ENCODE results near the gene ADAM19.

The ADAM19 gene, protein sequence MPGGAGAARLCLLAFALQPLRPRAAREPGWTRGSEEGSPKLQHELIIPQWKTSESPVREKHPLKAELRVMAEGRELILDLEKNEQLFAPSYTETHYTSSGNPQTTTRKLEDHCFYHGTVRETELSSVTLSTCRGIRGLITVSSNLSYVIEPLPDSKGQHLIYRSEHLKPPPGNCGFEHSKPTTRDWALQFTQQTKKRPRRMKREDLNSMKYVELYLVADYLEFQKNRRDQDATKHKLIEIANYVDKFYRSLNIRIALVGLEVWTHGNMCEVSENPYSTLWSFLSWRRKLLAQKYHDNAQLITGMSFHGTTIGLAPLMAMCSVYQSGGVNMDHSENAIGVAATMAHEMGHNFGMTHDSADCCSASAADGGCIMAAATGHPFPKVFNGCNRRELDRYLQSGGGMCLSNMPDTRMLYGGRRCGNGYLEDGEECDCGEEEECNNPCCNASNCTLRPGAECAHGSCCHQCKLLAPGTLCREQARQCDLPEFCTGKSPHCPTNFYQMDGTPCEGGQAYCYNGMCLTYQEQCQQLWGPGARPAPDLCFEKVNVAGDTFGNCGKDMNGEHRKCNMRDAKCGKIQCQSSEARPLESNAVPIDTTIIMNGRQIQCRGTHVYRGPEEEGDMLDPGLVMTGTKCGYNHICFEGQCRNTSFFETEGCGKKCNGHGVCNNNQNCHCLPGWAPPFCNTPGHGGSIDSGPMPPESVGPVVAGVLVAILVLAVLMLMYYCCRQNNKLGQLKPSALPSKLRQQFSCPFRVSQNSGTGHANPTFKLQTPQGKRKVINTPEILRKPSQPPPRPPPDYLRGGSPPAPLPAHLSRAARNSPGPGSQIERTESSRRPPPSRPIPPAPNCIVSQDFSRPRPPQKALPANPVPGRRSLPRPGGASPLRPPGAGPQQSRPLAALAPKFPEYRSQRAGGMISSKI

DNA sequence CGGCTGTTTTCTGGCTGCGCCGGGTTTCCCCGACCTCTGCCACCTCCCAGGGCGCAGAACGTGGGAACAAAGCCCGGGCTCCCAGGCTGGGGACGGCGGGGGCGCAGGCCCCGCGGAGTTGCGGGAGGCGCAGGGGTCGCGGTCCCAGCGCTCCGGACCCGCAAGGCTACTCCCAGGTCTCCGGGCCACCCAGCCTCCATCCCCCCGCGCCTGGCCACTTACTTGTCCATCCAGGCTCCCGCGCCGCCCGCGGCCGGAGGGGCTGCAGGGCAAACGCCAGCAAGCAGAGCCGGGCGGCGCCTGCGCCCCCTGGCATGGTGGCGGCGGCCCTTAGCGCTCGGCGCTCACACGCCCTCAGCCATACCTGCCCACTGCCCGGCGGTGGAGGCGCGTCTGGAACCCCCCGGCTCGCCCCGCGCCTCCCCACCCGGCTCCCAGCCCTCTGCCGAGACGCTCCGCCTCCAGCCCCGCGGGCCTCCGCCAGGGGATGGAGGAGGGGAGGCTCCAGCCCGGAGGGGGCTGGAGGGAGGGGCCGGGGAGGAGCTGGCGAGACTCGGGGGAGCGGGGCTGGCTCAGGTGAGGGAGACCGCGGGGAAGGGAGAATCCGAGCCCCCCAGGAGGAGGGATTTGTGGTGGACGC lies at the start of gene ADAM19:
Gene ADAM19 (minus strand): TSS at position 395 of the 640 bp plus-strand sequence. CDS start 79 bp downstream, at position 316.
- no peaks in the 10 kb centered on the region for H3K9me3 ChIP-seq (ENCODE audit: insufficient read depth, low read depth, low read length)
- H3K4me1 ChIP-seq (ENCODE audit: insufficient read depth, low read length, poor library complexity, severe bottlenecking) = peaks cover 20% of the 10 kb centered on the region
- H3F3A ChIP-seq (ENCODE audit: low read depth) = no peaks in the 10 kb centered on the region
- H3K4me2 ChIP-seq (ENCODE audit: low read depth, low read length, poor library complexity, severe bottlenecking) = peak within 1 kb of the TSS; percentile 69
- no peaks in the 10 kb centered on the region for H4K20me1 ChIP-seq (ENCODE audit: insufficient read depth, low read length, poor library complexity, severe bottlenecking)
- H3K9me2 ChIP-seq (replicated peaks; ENCODE audit: low read depth, low read length) = no peaks in the 10 kb centered on the region
- H3K36me3 ChIP-seq (ENCODE audit: insufficient read depth, low read length) = no peaks in the 10 kb centered on the region
- H3K4me3 ChIP-seq (ENCODE audit: low read length, poor library complexity, severe bottlenecking) = peak within 1 kb of the TSS; percentile 79
- peak within 1 kb of the TSS; percentile 88 for H2AFZ ChIP-seq (ENCODE audit: low read length)
- TF ChIP-seq, protein P1, sequence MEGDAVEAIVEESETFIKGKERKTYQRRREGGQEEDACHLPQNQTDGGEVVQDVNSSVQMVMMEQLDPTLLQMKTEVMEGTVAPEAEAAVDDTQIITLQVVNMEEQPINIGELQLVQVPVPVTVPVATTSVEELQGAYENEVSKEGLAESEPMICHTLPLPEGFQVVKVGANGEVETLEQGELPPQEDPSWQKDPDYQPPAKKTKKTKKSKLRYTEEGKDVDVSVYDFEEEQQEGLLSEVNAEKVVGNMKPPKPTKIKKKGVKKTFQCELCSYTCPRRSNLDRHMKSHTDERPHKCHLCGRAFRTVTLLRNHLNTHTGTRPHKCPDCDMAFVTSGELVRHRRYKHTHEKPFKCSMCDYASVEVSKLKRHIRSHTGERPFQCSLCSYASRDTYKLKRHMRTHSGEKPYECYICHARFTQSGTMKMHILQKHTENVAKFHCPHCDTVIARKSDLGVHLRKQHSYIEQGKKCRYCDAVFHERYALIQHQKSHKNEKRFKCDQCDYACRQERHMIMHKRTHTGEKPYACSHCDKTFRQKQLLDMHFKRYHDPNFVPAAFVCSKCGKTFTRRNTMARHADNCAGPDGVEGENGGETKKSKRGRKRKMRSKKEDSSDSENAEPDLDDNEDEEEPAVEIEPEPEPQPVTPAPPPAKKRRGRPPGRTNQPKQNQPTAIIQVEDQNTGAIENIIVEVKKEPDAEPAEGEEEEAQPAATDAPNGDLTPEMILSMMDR (conservative IDR thresholded peaks at IDR 0.05; ENCODE audit: low read length) = no peak
- TF ChIP-seq EZH2phosphoT487 (IDR thresholded peaks at IDR 0.05; ENCODE audit: borderline replicate concordance) = no peak
- H3K79me2 ChIP-seq (ENCODE audit: insufficient read depth, low read length) = 0 out of 2 replicates have a peak, but pooled peaks cover 6% of the 10 kb centered on the region
- peak within 1 kb of the TSS; percentile 61 for H3K9ac ChIP-seq (ENCODE audit: low read depth, low read length, poor library complexity, severe bottlenecking)
- H3K27me3 ChIP-seq (ENCODE audit: insufficient read depth, low read length, poor library complexity, severe bottlenecking) = no peaks in the 10 kb centered on the region

DNA sequence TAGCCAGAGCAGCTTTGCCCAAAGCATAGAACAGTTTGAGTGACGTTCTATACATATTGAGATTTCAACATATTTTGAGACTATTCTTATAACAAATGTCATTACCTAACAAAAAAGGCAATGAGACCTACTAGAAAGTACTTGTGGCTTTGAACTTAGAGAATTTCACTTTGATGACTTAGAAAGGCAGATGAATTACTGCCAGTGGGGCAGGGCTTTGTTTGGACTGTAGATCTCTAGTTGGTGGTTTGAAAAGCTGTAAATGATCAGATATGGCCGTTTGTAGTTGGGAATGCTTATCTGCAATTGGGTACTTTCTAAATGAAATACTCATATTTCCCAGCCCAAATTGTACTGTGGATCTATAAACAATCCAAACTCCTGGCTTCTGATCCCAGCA lies 48.6 kb upstream of the ADAM19 start:
- Histone ChIP-seq H3K9ac (ENCODE audit: low read depth, low read length, poor library complexity, severe bottlenecking) (no peak overlapping the region), H3K79me2 (ENCODE audit: insufficient read depth, low read length) (no peaks in the 10 kb centered on the region), H3K4me2 (ENCODE audit: low read depth, low read length, poor library complexity, severe bottlenecking) (no peak overlapping the region), H3K4me1 (ENCODE audit: insufficient read depth, low read length, poor library complexity, severe bottlenecking) (no peaks in the 10 kb centered on the region), H3K9me3 (ENCODE audit: insufficient read depth, low read depth, low read length) (no peaks in the 10 kb centered on the region), H3K4me3 (ENCODE audit: low read length, poor library complexity, severe bottlenecking) (no peak overlapping the region), H3K27me3 (ENCODE audit: insufficient read depth, low read length, poor library complexity, severe bottlenecking) (no peaks in the 10 kb centered on the region), H3F3A (ENCODE audit: low read depth) (no peaks in the 10 kb centered on the region), H2AFZ (ENCODE audit: low read length) (no peak overlapping the region), H4K20me1 (ENCODE audit: insufficient read depth, low read length, poor library complexity, severe bottlenecking) (no peaks in the 10 kb centered on the region), H3K36me3 (ENCODE audit: insufficient read depth, low read length) (no peaks in the 10 kb centered on the region), H3K9me2 (replicated peaks; ENCODE audit: low read depth, low read length) (no peaks in the 10 kb centered on the region)
- no peak for TF ChIP-seq EZH2phosphoT487 (IDR thresholded peaks at IDR 0.05; ENCODE audit: borderline replicate concordance)
- TF ChIP-seq, protein P1 (conservative IDR thresholded peaks at IDR 0.05; ENCODE audit: low read length) = no peak

DNA sequence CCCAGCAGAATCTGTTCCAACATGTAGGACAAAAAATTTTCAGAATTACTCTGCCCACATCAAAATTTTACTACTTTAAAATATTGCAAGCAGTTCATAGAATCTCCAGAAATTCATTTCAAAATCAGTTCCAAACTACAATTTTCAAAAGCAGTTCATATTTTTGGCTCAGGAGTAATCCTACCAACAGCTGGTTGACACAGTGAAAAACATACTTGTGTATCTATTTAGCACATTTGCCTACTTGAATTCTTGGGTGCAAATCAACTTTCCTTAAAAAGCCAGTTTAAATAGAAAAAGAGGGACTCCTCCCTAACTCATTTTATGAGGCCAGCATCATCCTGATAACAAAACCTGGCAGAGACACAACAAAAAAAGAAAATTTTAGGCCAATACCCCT lies 45.2 kb upstream of the ADAM19 start:
- no peak overlapping the region for H3K4me3 ChIP-seq (ENCODE audit: low read length, poor library complexity, severe bottlenecking)
- no peaks in the 10 kb centered on the region for H3K9me3 ChIP-seq (ENCODE audit: insufficient read depth, low read depth, low read length)
- H3K27me3 ChIP-seq (ENCODE audit: insufficient read depth, low read length, poor library complexity, severe bottlenecking) = no peaks in the 10 kb centered on the region
- no peaks in the 10 kb centered on the region for H3K4me1 ChIP-seq (ENCODE audit: insufficient read depth, low read length, poor library complexity, severe bottlenecking)
- H3F3A ChIP-seq (ENCODE audit: low read depth) = no peaks in the 10 kb centered on the region
- no peaks in the 10 kb centered on the region for H3K9me2 ChIP-seq (replicated peaks; ENCODE audit: low read depth, low read length)
- no peaks in the 10 kb centered on the region for H4K20me1 ChIP-seq (ENCODE audit: insufficient read depth, low read length, poor library complexity, severe bottlenecking)
- H3K36me3 ChIP-seq (ENCODE audit: insufficient read depth, low read length) = no peaks in the 10 kb centered on the region
- no peak overlapping the region for H2AFZ ChIP-seq (ENCODE audit: low read length)
- TF ChIP-seq, protein P1 (conservative IDR thresholded peaks at IDR 0.05; ENCODE audit: low read length) = no peak
- TF ChIP-seq EZH2phosphoT487 (IDR thresholded peaks at IDR 0.05; ENCODE audit: borderline replicate concordance) = no peak
- no peak overlapping the region for H3K4me2 ChIP-seq (ENCODE audit: low read depth, low read length, poor library complexity, severe bottlenecking)
- no peak overlapping the region for H3K9ac ChIP-seq (ENCODE audit: low read depth, low read length, poor library complexity, severe bottlenecking)
- no peaks in the 10 kb centered on the region for H3K79me2 ChIP-seq (ENCODE audit: insufficient read depth, low read length)

Data from Loucy (cell line).